C1 segment of cervical spinal cord (tissue), 14 donors: ENCODE measurements around the gene ARAP3.
A peak's percentile ranks its signal among the peaks of the same experiment; 100 is the strongest.

Experiments
- DNase-seq, 14 donors: peaks; one replicate each; lab custom pipeline; 2025; lab: John Stamatoyannopoulos, UW

The ARAP3 gene

GRCh38 chr5:141639357-141640050, 42.5 kb downstream of the ARAP3 start:
- no peak for DNase-seq

DNA sequence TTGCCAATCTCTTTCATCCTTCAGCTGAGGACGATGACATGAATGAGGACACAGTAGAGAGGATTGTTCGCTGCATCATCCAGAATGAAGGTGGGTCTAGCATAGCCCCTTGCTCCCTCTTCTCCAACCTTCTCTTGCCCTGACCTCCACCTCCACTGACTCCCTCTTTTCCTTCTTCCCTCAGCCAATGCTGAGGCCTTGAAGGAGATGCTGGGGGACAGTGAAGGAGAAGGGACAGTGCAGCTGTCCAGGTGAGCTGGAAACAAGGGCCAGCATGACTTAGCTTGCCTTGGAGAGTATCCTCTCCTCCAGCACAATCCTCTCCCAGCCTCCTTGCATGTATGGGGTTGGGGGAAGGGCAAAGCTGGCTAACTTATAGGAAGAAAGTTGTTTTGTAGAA, 43.3 kb downstream of the ARAP3 start:
- DNase-seq, result no peak

- peak in 5 of 14 donors; percentile 5 to 46 (median 35) for DNase-seq
These were observed 44.1 kb downstream of the ARAP3 start for GRCh38 chr5:141637767-141638419.

GRCh38 chr5:141637123-141637766, 44.8 kb downstream of the ARAP3 start:
- peak in 2 of 14 donors; percentile 51 for DNase-seq

GRCh38 chr5:141636413-141637122, 45.5 kb downstream of the ARAP3 start, which contains the start of the genes HDAC3 and RELL2:
TSS of gene HDAC3 (minus strand) at chr5:141636849. CDS start at chr5:141636790, 59 bp downstream.
TSS of gene RELL2 (plus strand) at chr5:141636997. CDS start at chr5:141638226, 1,229 bp downstream.
- peak; percentile 13 to 92 (median 84) for DNase-seq

DNA sequence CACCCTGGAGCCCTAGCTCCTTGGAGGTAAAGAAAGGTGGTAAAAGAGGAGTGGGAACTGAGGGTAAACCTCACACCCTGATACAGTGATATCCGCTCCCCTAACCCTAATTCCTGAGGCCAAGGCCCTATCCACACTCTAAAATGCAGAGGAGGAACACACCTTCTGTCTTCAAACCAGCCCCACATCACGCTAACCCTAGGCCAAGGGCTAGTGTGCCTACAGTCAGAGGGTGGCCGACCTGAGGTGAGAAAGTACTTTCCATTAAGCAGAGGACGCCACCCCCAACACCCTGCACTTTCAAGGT, 46.0 kb downstream of the ARAP3 start:
- no peak for DNase-seq

DNA sequence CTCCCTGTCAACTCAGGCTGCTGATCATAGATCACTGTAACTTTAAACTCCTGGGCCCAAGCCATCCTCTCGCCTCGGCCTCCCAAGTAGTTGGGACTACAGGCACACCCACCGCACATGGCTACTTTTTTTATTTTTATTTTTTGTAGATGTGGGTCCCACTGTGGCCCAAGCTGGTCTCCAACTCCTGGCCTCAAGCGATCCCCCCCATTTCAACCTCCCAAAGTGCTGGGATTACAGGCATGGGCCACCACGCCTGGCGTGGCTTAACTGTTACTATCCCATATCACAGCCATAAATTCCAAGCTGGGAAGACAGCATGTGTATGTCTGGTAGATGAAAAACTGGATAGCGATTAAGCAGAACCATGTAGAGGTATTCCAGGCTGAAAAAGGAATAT, 46.4 kb downstream of the ARAP3 start:
- no peak for DNase-seq

GRCh38 chr5:141634720-141635119, 47.3 kb downstream of the ARAP3 start:
- DNase-seq, result no peak

DNA sequence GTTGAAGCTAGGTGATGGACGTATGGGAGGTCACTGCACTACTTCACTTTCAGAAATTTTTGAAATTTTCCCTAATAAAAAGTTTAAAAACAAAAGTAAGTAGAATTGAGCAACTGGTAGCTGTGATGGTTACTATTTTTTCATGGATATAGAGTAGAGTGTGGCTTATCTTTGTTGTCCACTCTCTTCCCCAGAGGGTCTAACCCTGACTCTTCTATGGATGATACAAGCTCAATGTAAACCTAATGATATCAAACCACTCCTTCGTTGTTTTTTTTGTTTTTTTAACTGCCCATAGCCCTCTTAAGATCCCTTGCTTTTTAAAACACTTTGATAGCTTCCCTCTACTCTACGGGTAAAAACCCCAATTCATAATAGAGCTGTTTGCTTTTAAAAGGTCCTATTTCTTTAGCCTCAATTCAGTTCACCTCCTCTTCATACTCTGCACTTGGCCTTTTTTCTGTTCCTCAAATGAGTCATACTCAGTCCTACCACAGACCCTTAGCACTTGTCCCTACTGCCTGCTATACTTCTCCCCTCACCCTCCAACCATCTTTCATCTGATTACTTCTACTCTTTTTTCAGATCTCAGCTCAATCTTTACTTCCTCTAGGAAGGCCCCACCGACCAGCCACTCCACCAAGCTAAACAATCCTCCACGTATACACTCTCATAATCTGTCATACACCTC, 48.0 kb downstream of the ARAP3 start:
- no peak for DNase-seq

- DNase-seq, result no peak
These were observed 49.4 kb downstream of the ARAP3 start for GRCh38 chr5:141632650-141633049.

DNA sequence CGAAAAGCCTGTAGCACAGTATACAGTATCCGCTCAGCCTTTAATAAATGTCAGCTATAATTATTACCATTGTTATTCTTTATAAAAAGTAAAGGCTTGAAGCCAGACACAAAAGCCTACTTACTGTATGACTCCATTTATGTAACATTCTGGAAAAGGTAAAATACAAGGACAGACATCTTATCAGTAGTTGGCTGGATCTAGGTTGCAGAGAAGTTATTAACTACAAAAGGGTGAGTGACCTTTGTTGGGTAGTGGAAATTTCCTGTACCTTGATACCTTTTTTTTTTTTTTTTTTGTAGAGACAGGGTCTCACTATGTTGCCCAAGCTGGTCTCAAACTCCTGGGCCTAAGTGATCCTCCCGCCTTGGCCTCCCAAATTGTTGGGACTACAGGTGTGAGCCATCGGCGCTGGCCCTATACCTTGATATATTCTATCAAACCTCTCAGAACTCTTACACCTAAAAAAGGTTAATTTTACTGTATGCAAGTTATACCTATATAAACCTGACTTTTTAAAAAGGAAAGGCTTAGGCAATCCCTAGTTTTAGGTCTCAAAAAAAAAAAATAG, 51.4 kb downstream of the ARAP3 start:
- no peak for DNase-seq

- DNase-seq, result no peak
These were observed 53.7 kb downstream of the ARAP3 start for GRCh38 chr5:141628175-141628788.

DNA sequence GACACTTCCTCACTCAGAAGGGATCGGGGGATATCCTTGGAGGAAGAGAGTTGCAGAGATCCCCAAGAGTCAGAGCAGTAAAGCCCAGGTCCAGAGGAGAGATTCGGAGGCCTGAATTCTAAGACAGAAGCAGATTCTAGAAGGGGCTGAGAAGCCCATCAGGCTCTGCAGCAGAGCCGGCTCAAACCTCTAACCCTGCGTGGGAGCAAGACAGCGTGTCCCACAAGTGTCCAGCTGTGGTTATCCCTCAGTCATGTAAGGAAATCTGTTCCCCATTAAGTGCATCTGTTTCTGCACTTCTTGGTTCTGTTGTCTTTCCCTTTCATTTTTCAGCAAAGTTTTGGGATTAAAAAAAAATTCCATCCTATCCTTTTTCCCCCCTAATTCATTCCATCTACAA, 58.4 kb downstream of the ARAP3 start:
- DNase-seq, result no peak

DNA sequence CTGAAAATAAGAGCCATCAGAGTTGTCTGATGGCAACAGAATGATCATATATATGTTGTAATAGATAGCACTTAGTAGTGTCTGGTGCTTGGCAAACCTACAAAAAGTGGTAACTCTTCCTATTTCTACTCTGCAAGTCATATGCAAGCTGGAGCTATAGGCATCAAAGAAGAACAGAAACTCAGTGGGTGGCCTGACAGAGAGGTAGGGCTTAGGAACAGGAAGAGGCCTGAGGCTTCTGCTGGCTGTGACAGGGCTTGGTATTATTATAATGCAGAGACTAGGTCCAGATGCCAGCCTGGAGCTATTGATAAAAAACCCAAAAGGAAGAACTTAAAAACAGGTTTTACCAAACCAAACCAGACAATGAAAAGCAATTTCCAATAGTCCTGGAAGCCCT, 58.8 kb downstream of the ARAP3 start:
- DNase-seq, result peak in 1 of 14 donors; percentile 6

DNA sequence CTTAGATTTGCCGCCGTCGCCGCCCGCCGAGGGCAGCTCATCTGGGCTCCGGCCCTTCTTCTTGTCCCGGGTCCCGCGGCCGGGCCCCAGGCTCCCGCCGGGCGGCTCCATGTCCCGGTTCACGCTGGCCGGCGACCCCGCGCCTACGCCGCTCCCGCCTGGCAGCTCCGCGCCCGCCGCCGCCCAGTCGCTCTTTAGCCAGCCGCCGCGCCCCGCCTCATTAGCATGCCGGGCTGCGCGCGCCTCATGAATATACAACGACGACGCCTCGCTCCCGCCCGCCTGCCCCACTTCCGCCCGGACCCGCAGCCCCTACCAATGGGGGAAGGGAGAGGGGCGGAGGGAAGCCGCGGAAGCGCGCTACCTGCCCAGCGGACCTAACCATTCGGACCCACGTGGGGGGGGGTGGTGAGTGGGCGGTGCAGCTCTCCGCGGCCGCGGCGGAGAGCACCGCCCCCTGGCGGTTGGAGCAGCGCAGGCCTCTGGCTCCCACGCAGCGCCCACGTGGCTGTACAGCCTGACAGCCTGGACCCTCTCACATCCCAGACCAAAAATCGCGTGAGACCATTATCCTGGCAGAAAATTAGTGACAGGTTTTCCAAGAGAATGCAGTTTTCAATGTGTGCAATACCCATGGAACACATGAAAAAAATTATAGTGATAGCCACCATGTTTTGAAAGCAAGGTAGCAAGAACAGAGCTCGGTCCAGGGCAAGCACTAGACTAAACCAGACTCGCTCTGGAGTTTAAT, 63.1 kb downstream of the ARAP3 start, which contains the start of gene DIAPH1:
DIAPH1 (minus strand) TSS at position 197 of the 751 bp plus-strand sequence; CDS start at position 111, 86 bp downstream.
- DNase-seq, result peak; percentile 49 to 93 (median 80)

DNA sequence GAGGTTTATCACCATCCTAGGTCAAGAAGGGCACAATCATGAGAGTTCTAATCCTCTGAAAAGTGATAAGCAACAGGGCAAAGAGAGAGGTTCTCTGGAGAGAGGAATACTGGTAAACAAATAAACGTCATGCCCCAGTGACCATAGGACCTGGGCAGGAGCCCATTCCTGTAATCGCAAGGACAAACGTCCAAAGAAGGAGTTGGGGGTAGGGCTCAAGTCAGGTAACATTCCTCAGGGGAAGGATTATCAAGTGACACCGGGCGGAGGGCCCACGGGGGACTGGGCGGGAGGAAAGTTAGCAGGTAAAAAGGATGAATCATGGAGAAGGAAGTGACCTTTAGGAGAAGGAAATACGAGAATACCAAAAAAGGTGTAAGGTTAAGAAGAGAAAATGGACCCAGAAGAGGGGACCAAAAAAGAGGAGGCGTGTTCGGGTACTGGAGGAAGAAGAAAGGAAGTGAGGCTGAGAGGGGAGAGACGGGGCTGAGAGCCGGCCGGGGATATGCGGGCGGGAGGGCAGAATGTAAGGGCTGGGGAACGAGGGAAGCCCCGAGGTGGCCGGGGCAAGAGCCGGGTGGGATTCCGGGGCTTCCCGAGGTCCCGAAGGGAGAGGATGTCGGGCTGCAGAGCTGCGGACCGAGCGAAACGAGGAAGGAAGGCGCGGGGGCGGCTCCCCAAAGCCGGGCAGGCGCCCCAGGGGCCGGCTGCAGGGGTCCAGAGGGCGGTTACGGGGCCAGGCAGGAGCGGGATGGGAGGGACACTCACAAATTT, 63.8 kb downstream of the ARAP3 start:
- peak in 7 of 14 donors; percentile 11 to 55 (median 37) for DNase-seq

DNA sequence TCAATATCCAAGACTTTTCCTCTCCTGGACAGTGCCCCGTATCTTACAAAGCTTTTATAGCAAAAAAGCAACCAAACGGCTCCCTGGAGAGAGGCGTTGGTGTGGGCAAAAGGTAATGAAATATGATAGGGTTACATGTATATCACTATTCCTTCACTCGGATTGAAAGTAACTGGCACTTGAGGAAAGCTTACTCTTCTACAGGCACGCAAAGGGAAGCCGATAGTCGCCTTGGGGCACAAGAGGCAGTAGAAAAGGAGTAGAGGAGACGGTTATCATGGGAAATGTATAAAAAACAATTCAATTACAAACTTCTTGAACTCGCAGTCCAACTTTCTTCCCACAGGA, 64.4 kb downstream of the ARAP3 start:
- no peak for DNase-seq

GRCh38 chr5:141617128-141617527, 64.9 kb downstream of the ARAP3 start:
- no peak for DNase-seq
